SK-N-SH treated with all-trans-retinoic acid at 6 μM for 48 hours (cell line): ENCODE data around the gene CGB8.

Experiments used
- ATAC-seq: fragments of 200-7000 bp; cut with Tn5 transposase; 3 replicates; pipeline ENCODE4 v1.9.1; 2020; ENCODE audit warnings: mild to moderate bottlenecking, moderate library complexity
- BACH2 ChIP-seq: fragments of 250-450 bp; sonication (Bioruptor Pico); IDR thresholded peaks from 2 replicates; pipeline ENCODE4 v1.9.0; 2021; ENCODE audit warnings: mild to moderate bottlenecking, borderline replicate concordance
- CREB5 ChIP-seq: fragments of 250-450 bp; sonication (Bioruptor Pico); IDR thresholded peaks from 2 replicates; pipeline ENCODE4 v1.5.1; 2020; ENCODE audit warnings: low read depth, mild to moderate bottlenecking, moderate library complexity
- CSDC2 ChIP-seq: fragments of 250-450 bp; sonication (Bioruptor Pico); IDR thresholded peaks from 2 replicates; pipeline ENCODE4 v1.5.0; 2020; ENCODE audit warnings: mild to moderate bottlenecking, moderate library complexity
- CSRNP3 ChIP-seq: fragments of 250-450 bp; sonication (Bioruptor Pico); IDR thresholded peaks from 2 replicates; pipeline ENCODE4 v1.5.1; 2021; ENCODE audit warnings: mild to moderate bottlenecking, moderate library complexity
- GLIS3 ChIP-seq: fragments of 250-450 bp; sonication (Bioruptor Pico); IDR thresholded peaks from 2 replicates; pipeline ENCODE4 v1.5.0; 2020; ENCODE audit warnings: mild to moderate bottlenecking, moderate library complexity
- ISL1 ChIP-seq: fragments of 250-450 bp; sonication (Bioruptor Pico); IDR thresholded peaks from 2 replicates; pipeline ENCODE4 v2.1.2; 2022; ENCODE audit warnings: mild to moderate bottlenecking, moderate library complexity
- OSR1 ChIP-seq: fragments of 250-450 bp; sonication (Bioruptor Pico); IDR thresholded peaks from 2 replicates; pipeline ENCODE4 v1.8.0; 2022; ENCODE audit warnings: moderate library complexity, mild to moderate bottlenecking, inconsistent platforms
- PATZ1 ChIP-seq: fragments of 250-450 bp; sonication (Bioruptor Pico); IDR thresholded peaks from 2 replicates; pipeline ENCODE4 v1.8.0; 2020; ENCODE audit warnings: mild to moderate bottlenecking, moderate library complexity, borderline replicate concordance
- POU6F1 ChIP-seq: fragments of 250-450 bp; sonication (Bioruptor Pico); IDR thresholded peaks from 2 replicates; pipeline ENCODE4 v1.8.0; 2021; ENCODE audit warnings: low read depth, mild to moderate bottlenecking, moderate library complexity, borderline replicate concordance
- PPARA ChIP-seq: fragments of 250-450 bp; sonication (Bioruptor Pico); IDR thresholded peaks from 2 replicates; pipeline ENCODE4 v1.5.0; 2020; ENCODE audit warnings: mild to moderate bottlenecking, borderline replicate concordance
- RARB ChIP-seq: fragments of 250-450 bp; sonication (Bioruptor Pico); IDR thresholded peaks from 2 replicates; pipeline ENCODE4 v1.8.0; 2021; ENCODE audit warnings: mild to moderate bottlenecking, moderate library complexity
- SNAI2 ChIP-seq: fragments of 250-450 bp; sonication (Bioruptor Pico); IDR thresholded peaks from 2 replicates; pipeline ENCODE4 v1.5.0; 2020; ENCODE audit warnings: mild to moderate bottlenecking, moderate library complexity
- TCF4 ChIP-seq: fragments of 250-450 bp; sonication (Bioruptor Pico); IDR thresholded peaks from 2 replicates; pipeline ENCODE4 v1.8.0; 2021; ENCODE audit warnings: mild to moderate bottlenecking, moderate library complexity, borderline replicate concordance
- TSHZ2 ChIP-seq: fragments of 250-450 bp; sonication (Bioruptor Pico); IDR thresholded peaks from 2 replicates; pipeline ENCODE4 v1.5.0; 2020; ENCODE audit warnings: mild to moderate bottlenecking, moderate library complexity
- ZFP3 ChIP-seq: fragments of 250-450 bp; sonication (Bioruptor Pico); IDR thresholded peaks from 2 replicates; pipeline ENCODE4 v1.5.0; 2020; ENCODE audit warnings: mild to moderate bottlenecking, moderate library complexity
- ZFP30 ChIP-seq: fragments of 450-650 bp; formaldehyde crosslinking; IDR thresholded peaks from 2 replicates; pipeline ENCODE4 v1.5.0; 2022; ENCODE audit warnings: mild to moderate bottlenecking, moderate library complexity
- ZNF565 ChIP-seq: fragments of 450-650 bp; formaldehyde crosslinking; conservative IDR thresholded peaks from 2 replicates; pipeline ENCODE4 v1.5.0; 2020; ENCODE audit warnings: low read depth, mild to moderate bottlenecking, moderate library complexity
- ZNF70 ChIP-seq: fragments of 450-650 bp; formaldehyde crosslinking; IDR thresholded peaks from 2 replicates; pipeline ENCODE4 v1.5.0; 2020; ENCODE audit warnings: mild to moderate bottlenecking, moderate library complexity
- ZNF8 ChIP-seq: fragments of 450-650 bp; formaldehyde crosslinking; IDR thresholded peaks from 2 replicates; pipeline ENCODE4 v1.5.0; 2020; ENCODE audit warnings: mild to moderate bottlenecking, moderate library complexity

The CGB8 gene

GRCh38 chr19:49011194-49011593, 37.7 kb downstream of the CGB8 start:
- TF ChIP-seq PATZ1, result no peak
- TF ChIP-seq SNAI2 (CRISPR knock-in tag), result no peak
- no peak for TF ChIP-seq GLIS3
- no peak for TF ChIP-seq TCF4 (CRISPR knock-in tag)
- TF ChIP-seq ZNF565, result no peak
- no peak for TF ChIP-seq CSRNP3
- no peak for TF ChIP-seq ZNF8 (CRISPR knock-in tag)
- TF ChIP-seq ZFP3 (CRISPR knock-in tag), result no peak
- TF ChIP-seq ZNF70 (CRISPR knock-in tag), result no peak
- no peak for TF ChIP-seq ZFP30 (CRISPR knock-in tag)
- no peak for TF ChIP-seq CREB5 (CRISPR knock-in tag)
- no peak for TF ChIP-seq TSHZ2 (CRISPR knock-in tag)
- no peak for ATAC-seq

GRCh38 chr19:49010453-49010852, 38.5 kb downstream of the CGB8 start:
- TF ChIP-seq TSHZ2 (CRISPR knock-in tag) (no peak), CSDC2 (no peak), BACH2 (no peak), PATZ1 (no peak), ISL1 (CRISPR knock-in tag) (no peak), ZNF8 (CRISPR knock-in tag) (no peak), PPARA (no peak), RARB (CRISPR knock-in tag) (no peak), SNAI2 (CRISPR knock-in tag) (no peak), OSR1 (CRISPR knock-in tag) (no peak), ZNF565 (no peak), GLIS3 (no peak)
- ATAC-seq, result no peak

- TF ChIP-seq CREB5 (CRISPR knock-in tag), result no peak
- TF ChIP-seq PATZ1, result no peak
- no peak for TF ChIP-seq CSDC2
- TF ChIP-seq POU6F1 (CRISPR knock-in tag), result no peak
- TF ChIP-seq, all 23 proteins: peak for 0
- no peak for ATAC-seq
These were observed 39.1 kb downstream of the CGB8 start for GRCh38 chr19:49009828-49010227.
